Glutamatergic neuron (in vitro differentiated cells): ENCODE data around the gene NEUROG2. TPM values are rescaled to one million over a fixed set of nuclear protein-coding genes. Genes with fewer than 3 reads are reported as not detected.
"Not testable (repeated sequence)": the region's sequence is repeated elsewhere in the genome, so short reads cannot be mapped to it uniquely, and the experiment has no call there.

Experiments used
- DNase-seq: peaks from one replicate; pipeline ENCODE4 v3.0.0; 2022
- H3K27ac Mint-ChIP-seq: one replicate; pipeline ENCODE4 v1.8.0; 2020; ENCODE audit warnings: mild to moderate bottlenecking, mixed read lengths, inconsistent platforms; ENCODE audit not compliant: unreplicated experiment
- H3K27me3 Mint-ChIP-seq: one replicate; pipeline ENCODE4 v1.8.0; 2020; ENCODE audit warnings: mild to moderate bottlenecking, moderate library complexity, mixed read lengths, inconsistent platforms; ENCODE audit not compliant: unreplicated experiment
- H3K36me3 Mint-ChIP-seq: one replicate; pipeline ENCODE4 v1.8.0; 2020; ENCODE audit warnings: mild to moderate bottlenecking, mixed read lengths, inconsistent platforms; ENCODE audit not compliant: unreplicated experiment
- H3K4me1 Mint-ChIP-seq: one replicate; pipeline ENCODE4 v1.8.0; 2020; ENCODE audit warnings: mild to moderate bottlenecking, low read depth, mixed read lengths, inconsistent platforms; ENCODE audit not compliant: unreplicated experiment
- H3K4me3 Mint-ChIP-seq: one replicate; pipeline ENCODE4 v1.8.0; 2020; ENCODE audit warnings: mild to moderate bottlenecking, mixed read lengths, inconsistent platforms; ENCODE audit not compliant: unreplicated experiment
- H3K9me3 Mint-ChIP-seq: one replicate; pipeline ENCODE4 v1.8.0; 2020; ENCODE audit warnings: mild to moderate bottlenecking, moderate library complexity, mixed read lengths, inconsistent platforms; ENCODE audit not compliant: unreplicated experiment
- CTCF ChIP-seq: fragments of 200-600 bp; sonication (generic); IDR thresholded peaks from one replicate; pipeline ENCODE4 v1.5.0; 2021; ENCODE audit not compliant: partially characterized antibody, unreplicated experiment
- total RNA-seq: library from RNA; stranded (reverse); fragmentation: NEBNext Ultra II Directional; extraction: Animal tissue kit (Norgen Biotek cat#: 25700); gene quantifications from one replicate; pipeline ENCODE4 v1.2.1, GENCODE V29; 2021; ENCODE audit not compliant: unreplicated experiment

The NEUROG2 gene
- total RNA-seq, 1 donor from 2014 or later, result 7.3 TPM

- TF ChIP-seq CTCF, result no peak
- no peaks in the 10 kb centered on the region for H3K4me1 Mint-ChIP-seq
- no peak for DNase-seq
- no peaks in the 10 kb centered on the region for H3K9me3 Mint-ChIP-seq
- H3K27me3 Mint-ChIP-seq, result no peaks in the 10 kb centered on the region
- no peak overlapping the region for H3K4me3 Mint-ChIP-seq
- H3K36me3 Mint-ChIP-seq, result no peaks in the 10 kb centered on the region
- H3K27ac Mint-ChIP-seq, result no peak overlapping the region
Observed at GRCh38 chr4:112532267-112532666, 16.3 kb upstream of the NEUROG2 start.

GRCh38 chr4:112531146-112531545 is 15.2 kb upstream of the NEUROG2 start:
- Mint-ChIP-seq H3K27me3 (no peaks in the 10 kb centered on the region), H3K27ac (no peak overlapping the region), H3K36me3 (no peaks in the 10 kb centered on the region), H3K4me1 (no peaks in the 10 kb centered on the region), H3K9me3 (no peaks in the 10 kb centered on the region), H3K4me3 (no peak overlapping the region)
- TF ChIP-seq CTCF, result no peak
- DNase-seq, result no peak

GRCh38 chr4:112526061-112526460 is 10.1 kb upstream of the NEUROG2 start:
- peaks cover 14% of the 10 kb centered on the region for H3K27me3 Mint-ChIP-seq

GRCh38 chr4:112523764-112524505 is 8.0 kb upstream of the NEUROG2 start:
- Mint-ChIP-seq H3K27me3 (peaks cover 20% of the 10 kb centered on the region), H3K27ac (no peak overlapping the region), H3K4me3 (peak overlapping the region; percentile 87), H3K9me3 (peaks cover 3% of the 10 kb centered on the region), H3K4me1 (peaks cover 15% of the 10 kb centered on the region), H3K36me3 (no peaks in the 10 kb centered on the region)
- peak; percentile 93 for TF ChIP-seq CTCF
- DNase-seq, result peak; percentile 90

More at GRCh38 chr4:112526061-112526460, 10.1 kb upstream of the NEUROG2 start:
- Mint-ChIP-seq H3K27ac (no peak overlapping the region), H3K4me1 (peaks cover 12% of the 10 kb centered on the region), H3K36me3 (no peaks in the 10 kb centered on the region), H3K9me3 (peaks cover 3% of the 10 kb centered on the region), H3K4me3 (no peak overlapping the region)
- no peak for TF ChIP-seq CTCF
- no peak for DNase-seq

GRCh38 chr4:112523008-112523721 is 7.2 kb upstream of the NEUROG2 start:
- TF ChIP-seq CTCF, result no peak
- Mint-ChIP-seq H3K9me3 (peaks cover 3% of the 10 kb centered on the region), H3K4me1 (peaks cover 16% of the 10 kb centered on the region), H3K4me3 (peak overlapping the region; percentile 87), H3K27ac (peak overlapping the region; percentile 31), H3K27me3 (peaks cover 22% of the 10 kb centered on the region), H3K36me3 (no peaks in the 10 kb centered on the region)
- DNase-seq, result peak; percentile 73

- H3K36me3 Mint-ChIP-seq, H3K27ac Mint-ChIP-seq, DNase-seq, H3K9me3 Mint-ChIP-seq: not testable (repeated sequence)
- Mint-ChIP-seq H3K4me3 (peak overlapping the region; percentile 36), H3K27me3 (peaks cover 26% of the 10 kb centered on the region), H3K4me1 (peaks cover 23% of the 10 kb centered on the region)
Observed at GRCh38 chr4:112522431-112522830, 6.5 kb upstream of the NEUROG2 start.
